HEK293T (cell line): ENCODE results near the gene EIF4B.

Source experiments
- CTCF ChIA-PET: fragments of 350-600 bp; formaldehyde crosslinking; extraction: SDS; loops from one replicate; lab custom pipeline; 2021; ENCODE audit warnings: antibody characterized with exemption, inconsistent platforms; lab: Yijun Ruan, JAX
- POLR2A ChIA-PET: fragments of 350-600 bp; formaldehyde crosslinking; extraction: SDS; loops from one replicate; lab custom pipeline; 2020; ENCODE audit warnings: antibody characterized with exemption, inconsistent platforms; lab: Yijun Ruan, JAX
- DNase-seq: peaks from one replicate; pipeline ENCODE4 v3.0.0; 2012; ENCODE audit warnings: mixed read lengths; ENCODE audit errors: extremely low spot score
- ARNT ChIP-seq: fragments of 450-650 bp; IDR thresholded peaks from 2 replicates; pipeline ENCODE4 v1.6.1; 2017; ENCODE audit warnings: mild to moderate bottlenecking
- BHLHE40 ChIP-seq: fragments of 450-650 bp; IDR thresholded peaks from 2 replicates; pipeline ENCODE4 v1.6.1; 2016; ENCODE audit warnings: mild to moderate bottlenecking, moderate library complexity, borderline replicate concordance
- CTBP1 ChIP-seq: fragments of 450-650 bp; IDR thresholded peaks from 2 replicates; pipeline ENCODE4 v1.6.1; 2016; ENCODE audit warnings: borderline replicate concordance
- ELF4 ChIP-seq: fragments of 450-650 bp; IDR thresholded peaks from 2 replicates; pipeline ENCODE4 v1.6.1; 2017; ENCODE audit warnings: antibody characterized with exemption
- FOXA1 ChIP-seq: fragments of 450-650 bp; IDR thresholded peaks from 2 replicates; pipeline ENCODE4 v1.6.1; 2016; ENCODE audit warnings: mild to moderate bottlenecking
- FOXK2 ChIP-seq: fragments of 450-650 bp; IDR thresholded peaks from 2 replicates; pipeline ENCODE4 v1.6.1; 2016; ENCODE audit warnings: mild to moderate bottlenecking
- FOXM1 ChIP-seq: fragments of 450-650 bp; IDR thresholded peaks from 2 replicates; pipeline ENCODE4 v1.6.1; 2017; ENCODE audit warnings: mild to moderate bottlenecking, borderline replicate concordance
- HDGF ChIP-seq: fragments of 450-650 bp; IDR thresholded peaks from 2 replicates; pipeline ENCODE4 v1.6.1; 2017; ENCODE audit warnings: antibody characterized with exemption, borderline replicate concordance
- L3MBTL2 ChIP-seq: fragments of 450-650 bp; conservative IDR thresholded peaks from 2 replicates; pipeline ENCODE4 v1.6.1; 2016; ENCODE audit warnings: mild to moderate bottlenecking
- LEF1 ChIP-seq: fragments of 450-650 bp; IDR thresholded peaks from 2 replicates; pipeline ENCODE4 v1.6.1; 2017; ENCODE audit warnings: mild to moderate bottlenecking, borderline replicate concordance
- NFRKB ChIP-seq: fragments of 450-650 bp; IDR thresholded peaks from 2 replicates; pipeline ENCODE4 v1.6.1; 2016; ENCODE audit warnings: mild to moderate bottlenecking, moderate library complexity
- PKNOX1 ChIP-seq: fragments of 450-650 bp; IDR thresholded peaks from 2 replicates; pipeline ENCODE4 v1.6.1; 2016
- SP1 ChIP-seq: fragments of 450-650 bp; IDR thresholded peaks from 2 replicates; pipeline ENCODE4 v1.6.1; 2017
- SUZ12 ChIP-seq: fragments of 450-650 bp; IDR thresholded peaks from 2 replicates; pipeline ENCODE4 v1.6.1; 2016; ENCODE audit warnings: mild to moderate bottlenecking
- TARDBP ChIP-seq: fragments of 450-650 bp; IDR thresholded peaks from 2 replicates; pipeline ENCODE4 v1.6.1; 2016
- ZNF384 ChIP-seq: fragments of 450-650 bp; IDR thresholded peaks from 2 replicates; pipeline ENCODE4 v1.6.1; 2016

EIF4B gene

GRCh38 chr12:53059434-53060063 lies 53.3 kb downstream of the EIF4B start:
- CTCF ChIA-PET: no interaction called here
- TF ChIP-seq FOXM1 (no peak), ARNT (no peak), CTBP1 (no peak), L3MBTL2 (no peak), NFRKB (no peak), FOXK2 (no peak)

GRCh38 chr12:53060064-53060720 lies 53.9 kb downstream of the EIF4B start:
- POLR2A ChIA-PET: interaction anchor here (1.3 kb wide), 1 partner anchor 19 kb away, joined by 4 read pairs; the partner anchor contains the start of gene SPRYD3
- no peak for DNase-seq
- CTCF ChIA-PET: no interaction called here
- no peak for TF ChIP-seq SP1
- no peak for TF ChIP-seq TARDBP
- TF ChIP-seq ZNF384: no peak
- no peak for TF ChIP-seq L3MBTL2
- no peak for TF ChIP-seq FOXA1
- no peak for TF ChIP-seq NFRKB
- TF ChIP-seq BHLHE40: no peak

More at GRCh38 chr12:53059434-53060063, 53.3 kb downstream of the EIF4B start:
- DNase-seq: no peak
- POLR2A ChIA-PET: interaction anchor here (1.3 kb wide), 1 partner anchor 20 kb away, joined by 4 read pairs; the partner anchor contains the start of gene SPRYD3

- POLR2A ChIA-PET: interaction anchor here (1.4 kb wide), 1 partner anchor 18 kb away, joined by 8 read pairs; the partner anchor contains the start of gene SPRYD3
- TF ChIP-seq ZNF384: no peak
- no peak for TF ChIP-seq LEF1
- no peak for TF ChIP-seq SP1
- TF ChIP-seq HDGF: no peak
- TF ChIP-seq FOXA1: no peak
- TF ChIP-seq SUZ12: no peak
- TF ChIP-seq FOXM1: no peak
- TF ChIP-seq CTBP1: no peak
- no peak for TF ChIP-seq L3MBTL2
- TF ChIP-seq ARNT: no peak
- TF ChIP-seq TARDBP: no peak
- no peak for TF ChIP-seq FOXK2
- TF ChIP-seq BHLHE40: no peak
- TF ChIP-seq PKNOX1: no peak
- no peak for TF ChIP-seq NFRKB
- no peak for DNase-seq
- CTCF ChIA-PET: interaction anchor here (2.0 kb wide), 1 partner anchor 38 kb away, joined by 7 read pairs; no protein-coding TSS in a partner anchor
Measured at GRCh38 chr12:53060721-53061276, 54.5 kb downstream of the EIF4B start.

- ChIA-PET CTCF (interaction anchor here (0.5 to 2.0 kb wide), 5 partner anchors 10 to 818 kb away, joined by 3 to 7 read pairs (median 4); partner anchors contain the start of gene SOAT2), POLR2A (interaction anchor here (1.2 to 1.4 kb wide), 3 partner anchors 14 to 119 kb away, joined by 3 to 8 read pairs (median 4); partner anchors contain the start of genes SPRYD3 and ZNF740)
- DNase-seq: no peak
- TF ChIP-seq FOXK2 (no peak), PKNOX1 (no peak), LEF1 (no peak), SUZ12 (no peak), ARNT (no peak), TARDBP (no peak), NFRKB (no peak), BHLHE40 (no peak), ZNF384 (no peak)
Measured at GRCh38 chr12:53061404-53062010, 55.3 kb downstream of the EIF4B start.

- CTCF ChIA-PET: interaction anchor here (0.5 to 2.0 kb wide), 5 partner anchors 10 to 818 kb away, joined by 3 to 7 read pairs (median 4); partner anchors contain the start of gene SOAT2
- POLR2A ChIA-PET: interaction anchor here (1.2 to 1.5 kb wide), 4 partner anchors 15 to 118 kb away, joined by 3 to 8 read pairs (median 4); partner anchors contain the start of genes SPRYD3 and ZNF740
Measured at GRCh38 chr12:53062011-53062961, 56.0 kb downstream of the EIF4B start.

More at GRCh38 chr12:53062011-53062961, 56.0 kb downstream of the EIF4B start:
- no peak for DNase-seq
- TF ChIP-seq TARDBP (no peak), L3MBTL2 (no peak), SP1 (no peak), HDGF (no peak), ARNT (no peak), FOXM1 (no peak), FOXA1 (no peak), FOXK2 (no peak), ZNF384 (no peak), LEF1 (no peak), CTBP1 (no peak), NFRKB (no peak), ELF4 (no peak), PKNOX1 (no peak), SUZ12 (no peak)
